Uterus (tissue), 4 donors: ENCODE data around the gene PLIN5. TPM values are rescaled to one million over a fixed set of nuclear protein-coding genes. Genes with fewer than 3 reads are reported as not detected.

Experiments
- DNase-seq, 2 donors: peaks; one replicate each; pipeline ENCODE4 v3.0.0-alpha.2; 2019 to 2020
- H3K27ac ChIP-seq, 2 donors: fragments of 200-600 bp; sonication (generic); 1 replicate in 1 of 2; 2 replicates in 1 of 2; pipeline ENCODE4 v1.5.1; 2016 to 2018
- H3K27me3 ChIP-seq, 2 donors: fragments of 200-600 bp; sonication (generic); one replicate each; pipeline ENCODE4 v1.5.1; 2018 to 2019; ENCODE audit warnings: control low read depth in 1 of 2
- H3K36me3 ChIP-seq, 2 donors: fragments of 200-600 bp; sonication (generic); one replicate each; pipeline ENCODE4 v1.5.1; 2019; ENCODE audit warnings: control low read depth in 1 of 2
- H3K4me1 ChIP-seq, 2 donors: fragments of 200-600 bp; sonication (generic); one replicate each; pipeline ENCODE4 v1.5.1; 2018 to 2019; ENCODE audit warnings: control low read depth in 1 of 2
- H3K4me3 ChIP-seq, 2 donors: fragments of 200-600 bp; sonication (generic); 1 replicate in 1 of 2; 2 replicates in 1 of 2; pipeline ENCODE4 v1.5.1; 2018 to 2019; ENCODE audit warnings: mild to moderate bottlenecking in 1 of 2
- H3K9me3 ChIP-seq, 2 donors: fragments of 200-600 bp; sonication (generic); one replicate each; pipeline ENCODE4 v1.5.1; 2019; ENCODE audit warnings: control low read depth in 1 of 2
- POLR2A ChIP-seq, 2 donors: fragments of 450-650 bp; IDR thresholded peaks; one replicate each; pipeline ENCODE4 v1.6.1; 2016; ENCODE audit warnings: antibody characterized with exemption in 2 of 2, mild to moderate bottlenecking in 1 of 2, moderate library complexity in 1 of 2
- intact Hi-C: fragments of 100-400 bp; cut with DNase I; formaldehyde crosslinking; loops from one replicate; pipeline ENCODE4 v1.15.1; 2023; ENCODE audit warnings: low total_unique reads
- total RNA-seq, 4 donors: library from RNA; depleted of rRNA in 3 of 4; stranded (reverse); fragments of >200 nt in 3 of 4; gene quantifications; one replicate each; pipeline versions ENCODE4 v1.1.0 to v1.2.4, GENCODE V29; 2014 to 2023
- TF ChIP-seq, protein P1 (sequence below), 4 experiments: fragments of 200-600 bp in 2 of 4; fragments of 450-650 bp in 2 of 4; sonication (generic) in 2 of 4; IDR thresholded peaks; one replicate each; pipeline ENCODE4 v1.5.1; 2016 to 2019; ENCODE audit warnings: antibody characterized with exemption in 4 of 4, mild to moderate bottlenecking in 2 of 4, moderate library complexity in 1 of 4
- donor health status: DM: yes; HTN: yes; CAD: no.

The PLIN5 gene
- total RNA-seq, 4 donors from 2014 or later, result 1.5 to 11.1 (median 3.0) TPM

DNA sequence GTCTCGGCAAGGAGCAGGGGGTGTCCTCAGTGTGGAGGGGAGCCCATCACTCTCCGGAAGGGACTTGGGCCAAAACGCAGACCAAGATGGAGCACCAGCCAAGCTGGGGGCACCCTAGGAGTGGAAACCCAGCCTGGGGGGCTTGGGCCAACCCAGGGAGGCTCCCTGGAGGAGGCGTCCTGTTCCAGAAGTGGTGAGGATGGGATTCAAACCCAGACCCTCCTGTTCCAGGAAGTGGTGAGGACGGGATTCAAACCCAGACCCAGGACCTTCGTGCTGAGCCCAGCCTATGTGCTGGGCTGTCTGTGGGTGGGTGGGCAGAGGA, 15.9 kb downstream of the PLIN5 start:
- intact Hi-C loops, result no loop called here
- Histone ChIP-seq H3K4me1 (peaks cover 0 to 14% of the 10 kb centered on the region in 2 donors), H3K27me3 (no peaks in the 10 kb centered on the region), H3K27ac (peak overlapping the region; percentile 85 to 92), H3K4me3 (no peak overlapping the region), H3K9me3 (no peaks in the 10 kb centered on the region), H3K36me3 (no peaks in the 10 kb centered on the region)
- no peak for DNase-seq
- no peak for TF ChIP-seq POLR2A (IDR thresholded peaks at IDR 0.05)
- TF ChIP-seq, protein P1, sequence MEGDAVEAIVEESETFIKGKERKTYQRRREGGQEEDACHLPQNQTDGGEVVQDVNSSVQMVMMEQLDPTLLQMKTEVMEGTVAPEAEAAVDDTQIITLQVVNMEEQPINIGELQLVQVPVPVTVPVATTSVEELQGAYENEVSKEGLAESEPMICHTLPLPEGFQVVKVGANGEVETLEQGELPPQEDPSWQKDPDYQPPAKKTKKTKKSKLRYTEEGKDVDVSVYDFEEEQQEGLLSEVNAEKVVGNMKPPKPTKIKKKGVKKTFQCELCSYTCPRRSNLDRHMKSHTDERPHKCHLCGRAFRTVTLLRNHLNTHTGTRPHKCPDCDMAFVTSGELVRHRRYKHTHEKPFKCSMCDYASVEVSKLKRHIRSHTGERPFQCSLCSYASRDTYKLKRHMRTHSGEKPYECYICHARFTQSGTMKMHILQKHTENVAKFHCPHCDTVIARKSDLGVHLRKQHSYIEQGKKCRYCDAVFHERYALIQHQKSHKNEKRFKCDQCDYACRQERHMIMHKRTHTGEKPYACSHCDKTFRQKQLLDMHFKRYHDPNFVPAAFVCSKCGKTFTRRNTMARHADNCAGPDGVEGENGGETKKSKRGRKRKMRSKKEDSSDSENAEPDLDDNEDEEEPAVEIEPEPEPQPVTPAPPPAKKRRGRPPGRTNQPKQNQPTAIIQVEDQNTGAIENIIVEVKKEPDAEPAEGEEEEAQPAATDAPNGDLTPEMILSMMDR (IDR thresholded peaks at IDR 0.05), result no peak

DNA sequence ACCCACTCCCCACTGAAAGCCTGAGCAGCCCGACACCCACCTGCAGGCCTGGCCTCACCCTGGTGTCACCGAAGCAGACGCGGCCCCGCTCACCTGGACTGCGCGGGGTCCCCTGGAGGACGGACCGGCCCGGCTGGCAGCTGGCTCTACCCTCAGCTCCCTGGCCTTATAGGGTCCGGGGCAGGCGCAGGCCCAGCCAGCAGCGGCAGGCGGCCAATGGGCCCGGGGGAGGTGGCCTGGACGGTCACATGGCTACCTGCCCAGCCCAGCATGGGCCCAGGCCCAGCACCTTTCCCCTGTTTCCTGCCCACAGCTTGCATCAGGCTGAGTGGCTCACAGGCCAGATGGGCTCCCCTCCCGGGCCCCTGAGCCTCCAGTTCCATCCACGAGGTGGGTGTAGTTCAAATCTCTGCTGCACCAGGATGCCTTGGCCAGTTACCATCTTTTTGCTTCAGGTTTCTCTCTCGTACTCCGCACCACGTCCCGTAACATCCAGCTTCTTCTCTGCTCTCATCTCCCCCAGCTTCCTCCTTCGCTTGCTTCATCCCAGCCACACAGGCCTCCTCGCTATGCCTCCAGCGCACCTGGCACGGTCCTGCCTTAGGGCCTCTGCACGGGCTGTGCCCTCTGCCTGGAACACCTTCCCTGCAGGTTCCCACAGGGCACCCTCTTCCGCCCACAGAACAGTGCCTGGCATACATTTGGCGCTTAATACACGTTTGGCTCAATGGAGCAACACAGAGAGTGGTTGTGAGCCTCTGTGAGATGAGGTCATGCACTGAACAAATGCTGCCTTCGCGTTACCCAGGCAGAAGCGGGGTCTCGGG, 16.5 kb downstream of the PLIN5 start, which contains the start of gene PLIN4:
Gene PLIN4 (minus strand): TSS at position 142 of the 827 bp plus-strand sequence. CDS start 214 bp downstream, outside the sequence.
- DNase-seq, result peak; percentile 89 to 91

DNA sequence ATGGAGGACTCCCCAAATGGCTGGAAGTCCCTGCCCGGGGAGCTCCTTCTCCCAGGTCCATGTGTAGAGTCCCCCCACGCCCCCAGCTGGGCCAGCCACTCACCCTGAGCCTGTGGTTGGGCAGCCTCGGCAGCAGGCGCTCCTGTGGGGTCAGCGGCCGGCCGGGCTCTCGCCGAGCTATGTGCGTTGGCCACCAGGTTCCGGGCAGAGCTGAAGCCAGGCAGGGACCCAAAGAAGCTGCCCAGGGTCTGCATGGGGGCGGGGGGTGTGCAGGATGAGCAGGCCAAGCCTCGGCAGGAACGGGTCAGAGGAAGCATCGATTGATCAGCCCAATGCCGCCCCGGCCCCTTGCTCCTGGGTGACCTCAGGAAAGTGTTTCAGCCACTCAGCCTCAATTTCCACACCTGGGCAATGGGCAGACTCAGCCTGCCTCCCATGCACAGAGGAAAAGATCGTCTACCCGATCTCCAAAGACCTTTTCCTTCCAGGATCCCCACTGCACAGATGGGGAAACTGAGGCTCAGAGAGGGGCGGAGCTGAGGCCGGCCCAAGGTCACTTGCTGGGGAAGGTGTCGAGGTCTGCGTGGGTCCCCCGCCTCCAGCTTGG, 17.5 kb downstream of the PLIN5 start:
- TF ChIP-seq, protein P1 (IDR thresholded peaks at IDR 0.05), result no peak
- no peak for TF ChIP-seq POLR2A (IDR thresholded peaks at IDR 0.05)
- intact Hi-C loops, result no loop called here

More for the DNA sequence above, 16.5 kb downstream of the PLIN5 start, which contains the start of gene PLIN4:
- no peaks in the 10 kb centered on the region for H3K27me3 ChIP-seq
- no peaks in the 10 kb centered on the region for H3K36me3 ChIP-seq
- H3K4me3 ChIP-seq, result peak within 1 kb of the TSS; percentile 37 to 49
- peaks cover 0 to 14% of the 10 kb centered on the region in 2 donors for H3K4me1 ChIP-seq
- H3K9me3 ChIP-seq, result no peaks in the 10 kb centered on the region
- peak; percentile 20 to 80 for TF ChIP-seq POLR2A (IDR thresholded peaks at IDR 0.05)
- TF ChIP-seq, protein P1 (IDR thresholded peaks at IDR 0.05), result peak in 1 of 4 experiments; percentile 11
- H3K27ac ChIP-seq, result peak within 1 kb of the TSS; percentile 85 to 92
- intact Hi-C loops, result no loop called here

DNA sequence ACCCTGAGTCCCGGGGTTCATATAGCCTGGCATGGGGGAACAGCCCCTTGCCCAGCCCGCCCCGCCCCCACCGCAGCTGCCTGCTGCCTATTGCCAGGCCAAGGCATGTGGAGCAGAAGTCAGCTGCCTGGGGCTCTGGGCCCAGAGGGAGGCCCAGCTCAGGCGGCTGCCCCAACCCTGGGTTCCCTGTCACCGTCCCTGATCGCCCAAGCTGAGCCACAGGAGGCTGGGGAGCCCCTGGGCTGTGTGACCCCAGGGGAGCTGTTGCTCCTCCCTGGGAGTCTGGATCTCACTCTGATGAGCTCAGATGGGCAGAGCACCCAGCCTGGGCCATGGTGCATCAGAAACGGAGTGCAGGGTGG, 18.1 kb downstream of the PLIN5 start:
- H3K4me1 ChIP-seq, result peaks cover 0 to 14% of the 10 kb centered on the region in 2 donors
- intact Hi-C loops, result no loop called here
- no peaks in the 10 kb centered on the region for H3K36me3 ChIP-seq
- no peak for TF ChIP-seq POLR2A (IDR thresholded peaks at IDR 0.05)
- TF ChIP-seq, protein P1 (IDR thresholded peaks at IDR 0.05), result no peak
- H3K9me3 ChIP-seq, result no peaks in the 10 kb centered on the region
- peak overlapping the region in 1 of 2 donors; percentile 49 for H3K4me3 ChIP-seq
- no peaks in the 10 kb centered on the region for H3K27me3 ChIP-seq
- H3K27ac ChIP-seq, result peak overlapping the region; percentile 85 to 92
- DNase-seq, result no peak

More for the DNA sequence above, 17.5 kb downstream of the PLIN5 start:
- no peak for DNase-seq
- H3K27me3 ChIP-seq, result no peaks in the 10 kb centered on the region
- no peaks in the 10 kb centered on the region for H3K9me3 ChIP-seq
- H3K27ac ChIP-seq, result peak overlapping the region; percentile 85 to 92
- H3K36me3 ChIP-seq, result no peaks in the 10 kb centered on the region
- H3K4me3 ChIP-seq, result peak overlapping the region; percentile 37 to 49
- H3K4me1 ChIP-seq, result peaks cover 0 to 14% of the 10 kb centered on the region in 2 donors
